NCI-H2029 (cell line): Measurements from ENCODE around the gene PHLPP1.

Source experiments
- DNase-seq: peaks from one replicate; lab custom pipeline; 2025; lab: John Stamatoyannopoulos, UW

Gene PHLPP1

DNA sequence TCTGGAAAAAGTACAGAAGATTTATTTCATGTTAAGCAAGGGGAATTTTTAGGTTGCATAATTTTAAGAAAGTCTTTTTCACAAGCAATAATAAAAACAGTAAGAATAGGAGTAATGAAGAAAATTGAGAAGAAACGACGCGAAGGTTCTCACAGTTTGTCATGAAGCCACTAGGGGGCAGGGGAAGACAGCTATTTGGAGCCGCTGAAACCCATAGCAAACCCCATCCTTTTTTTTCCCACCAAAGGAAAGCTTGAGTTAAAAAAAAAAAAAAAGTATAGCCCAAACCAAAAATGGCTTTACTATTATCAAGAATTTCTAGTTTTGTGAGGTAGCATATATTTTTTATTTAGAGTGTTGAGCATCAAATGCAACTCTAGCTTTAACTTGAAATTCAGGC, 300.9 kb downstream of the PHLPP1 start:
- DNase-seq, result peak; percentile 19

DNA sequence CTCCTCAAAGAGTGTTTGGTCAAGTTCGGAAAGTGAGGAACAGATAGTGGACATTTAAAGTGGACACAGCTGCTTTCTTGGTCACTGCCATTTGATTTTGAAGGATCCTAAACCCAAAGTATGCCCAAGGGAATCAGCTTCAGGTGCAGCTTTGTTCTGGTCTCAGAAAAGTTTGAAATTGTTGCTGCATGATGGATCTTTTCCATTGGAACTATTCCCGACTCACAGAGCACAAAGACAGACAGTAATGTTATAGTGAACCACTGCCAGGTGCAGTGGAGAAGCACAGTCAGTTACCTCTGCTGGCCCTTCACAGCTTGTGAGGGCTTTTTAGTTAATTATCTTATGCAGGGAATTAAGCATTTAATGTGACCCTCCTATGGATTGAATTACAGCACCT, 301.7 kb downstream of the PHLPP1 start:
- no peak for DNase-seq

DNA sequence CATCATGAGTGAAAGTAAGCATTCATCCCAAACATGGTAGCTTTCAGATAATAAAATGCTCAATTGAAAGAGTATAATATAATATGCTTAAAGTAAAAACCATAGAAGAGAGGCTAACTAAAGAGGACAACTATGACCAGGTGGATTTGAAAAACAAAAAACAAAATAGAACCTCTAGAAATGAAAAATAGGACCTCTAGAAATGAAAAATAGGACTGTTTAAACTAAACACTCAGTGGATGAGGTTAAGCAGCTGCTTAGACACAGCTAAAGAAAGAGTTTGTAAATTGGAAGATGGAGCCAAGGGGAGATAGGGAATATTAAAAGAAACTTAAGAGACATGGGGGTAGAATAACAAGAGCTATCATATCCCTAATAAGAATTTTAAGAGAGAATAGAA, 302.6 kb downstream of the PHLPP1 start:
- no peak for DNase-seq

DNA sequence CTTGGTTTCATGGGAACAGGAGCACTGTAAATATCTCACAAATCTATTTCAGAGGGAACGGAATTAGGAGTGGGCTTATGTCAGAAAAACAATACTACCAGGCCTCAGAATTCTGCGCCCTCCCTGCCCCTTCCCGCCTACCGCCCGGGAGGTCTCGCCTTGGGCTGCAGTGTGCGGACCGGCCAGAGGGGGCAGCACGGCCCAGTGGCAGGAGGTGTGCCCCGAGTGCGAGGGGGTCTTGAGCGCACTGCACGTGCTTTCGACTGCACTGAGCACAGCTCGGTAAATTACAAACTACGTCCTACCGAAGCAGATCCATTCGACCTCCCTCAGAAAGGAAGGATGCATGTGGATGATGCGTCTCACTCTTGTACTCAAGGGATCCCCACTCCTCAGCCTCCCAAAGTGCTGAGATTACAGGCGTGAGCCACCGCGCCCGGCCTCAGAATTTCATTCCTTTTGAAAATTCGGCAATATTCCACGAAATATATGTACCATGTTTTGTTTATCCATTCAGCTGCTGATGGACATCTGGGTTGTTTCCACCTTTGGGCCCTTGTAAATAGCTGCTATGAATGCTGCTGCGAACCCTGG, 307.2 kb downstream of the PHLPP1 start:
- no peak for DNase-seq

DNA sequence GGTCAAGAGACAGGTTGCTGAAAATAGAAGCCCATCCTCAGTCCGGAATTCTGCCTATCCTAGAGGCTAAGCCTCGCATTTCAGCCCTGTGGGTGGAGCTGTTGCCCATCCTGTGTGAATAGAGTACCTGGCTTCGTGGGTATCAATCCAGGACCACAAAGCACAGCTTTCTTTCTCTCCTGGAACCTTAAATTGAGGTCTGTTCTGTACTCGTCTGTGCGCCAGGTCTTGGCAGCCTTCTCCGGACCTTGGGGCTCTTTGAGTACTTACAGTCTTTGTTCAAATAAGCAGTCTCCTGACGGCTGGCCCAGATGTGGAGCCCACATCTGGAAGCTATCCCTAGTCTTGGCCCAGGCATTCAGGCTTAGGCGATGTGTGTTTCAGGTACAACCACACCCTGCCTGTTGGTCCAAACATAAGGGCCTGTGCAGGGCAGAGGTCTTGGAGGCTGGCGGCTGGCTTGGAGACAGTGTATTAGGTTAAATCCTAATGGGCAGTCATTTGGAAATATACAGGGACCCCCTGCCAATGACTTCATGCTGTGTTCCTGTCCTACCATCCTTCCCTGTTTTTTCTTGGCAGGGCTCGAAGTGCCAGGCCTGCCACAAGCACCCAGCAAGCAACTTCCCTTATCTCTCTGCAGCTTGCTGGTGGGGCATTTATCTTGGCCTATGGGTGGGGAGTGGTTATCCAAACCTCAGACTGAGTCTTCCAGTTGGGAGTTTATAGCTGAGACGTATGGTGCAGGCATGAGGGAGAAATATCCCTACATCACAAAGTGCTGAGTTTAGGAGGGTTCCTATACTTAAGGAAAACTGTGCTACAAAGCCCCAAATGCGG, 310.1 kb downstream of the PHLPP1 start:
- no peak for DNase-seq

DNA sequence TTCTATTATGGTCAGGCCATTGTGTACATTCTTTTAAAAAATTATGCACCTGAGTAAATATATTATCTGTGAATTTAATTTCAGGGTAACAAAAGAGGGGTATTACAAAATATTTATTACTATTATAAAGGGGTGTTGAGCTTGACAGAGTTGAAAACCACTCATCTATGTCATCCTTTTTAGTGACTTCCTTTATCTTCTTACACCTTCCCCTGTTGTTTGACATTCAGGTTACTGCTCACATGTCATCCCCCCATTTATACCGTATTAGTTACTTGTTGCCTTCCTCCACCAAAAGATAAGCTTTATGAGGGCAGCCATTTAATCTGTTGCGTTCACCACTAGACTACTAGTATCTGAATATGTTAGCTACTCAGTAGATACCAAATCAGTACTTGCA, 313.0 kb downstream of the PHLPP1 start:
- no peak for DNase-seq
